Stimulated activated CD4-positive, alpha-beta T cell treated with anti-CD3 and anti-CD28 coated beads, TNF-alpha, amount 100 ng/mL, for 4 hours (primary cell): Measurements from ENCODE around the gene ZNF736.
A peak's percentile ranks its signal among the peaks of the same experiment; 100 is the strongest.
"Not testable (repeated sequence)": the region's sequence is repeated elsewhere in the genome, so short reads cannot be mapped to it uniquely, and the experiment has no call there.

Experiments
- DNase-seq, 3 experiments: peaks; one replicate each; pipeline ENCODE4 v3.0.0-alpha.2; 2020; ENCODE audit warnings: low read depth in 3 of 3

ZNF736 gene

DNA sequence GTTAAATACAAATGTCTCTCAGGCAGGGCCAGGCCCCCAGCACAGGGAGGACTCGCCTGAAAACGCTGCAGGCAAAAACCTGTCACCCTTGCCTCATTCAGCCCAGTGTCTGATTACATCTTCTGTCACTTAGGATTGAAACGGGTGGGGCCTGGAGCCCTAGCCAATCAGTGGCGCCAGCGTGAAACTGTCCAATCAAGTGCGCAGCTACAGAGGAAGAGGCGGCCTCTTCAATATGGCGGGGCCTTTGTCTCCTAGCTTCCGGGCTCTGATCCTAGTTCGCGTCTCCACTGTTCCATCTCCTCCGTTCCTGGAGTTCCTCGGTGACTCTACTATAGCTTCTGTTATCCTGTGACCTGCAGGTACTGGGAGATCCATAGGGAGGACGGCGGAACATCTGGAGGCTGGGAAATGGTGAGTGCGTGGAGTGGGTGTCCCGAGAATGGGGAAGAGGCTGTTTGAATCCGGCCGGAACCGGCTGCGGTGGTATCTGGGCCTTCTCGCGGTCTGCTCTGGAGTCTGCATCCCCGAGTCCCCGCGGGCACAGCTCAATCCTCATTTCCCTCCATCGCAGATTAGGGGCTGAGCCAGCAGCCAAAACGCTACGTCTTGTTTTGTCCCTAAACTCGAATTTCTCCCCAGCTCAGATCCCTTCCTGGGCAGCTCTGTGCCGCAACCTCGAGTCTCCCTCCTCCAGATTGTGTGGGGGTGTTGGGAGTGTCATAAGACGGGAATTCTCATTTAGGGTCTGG lies at the start of gene ZNF736:
Gene ZNF736, plus strand, starts transcription at position 222 of the 752 bp plus-strand sequence. Its CDS starts 190 bp downstream, at position 412.
- DNase-seq: peak; percentile 62 to 75 (median 69)

DNA sequence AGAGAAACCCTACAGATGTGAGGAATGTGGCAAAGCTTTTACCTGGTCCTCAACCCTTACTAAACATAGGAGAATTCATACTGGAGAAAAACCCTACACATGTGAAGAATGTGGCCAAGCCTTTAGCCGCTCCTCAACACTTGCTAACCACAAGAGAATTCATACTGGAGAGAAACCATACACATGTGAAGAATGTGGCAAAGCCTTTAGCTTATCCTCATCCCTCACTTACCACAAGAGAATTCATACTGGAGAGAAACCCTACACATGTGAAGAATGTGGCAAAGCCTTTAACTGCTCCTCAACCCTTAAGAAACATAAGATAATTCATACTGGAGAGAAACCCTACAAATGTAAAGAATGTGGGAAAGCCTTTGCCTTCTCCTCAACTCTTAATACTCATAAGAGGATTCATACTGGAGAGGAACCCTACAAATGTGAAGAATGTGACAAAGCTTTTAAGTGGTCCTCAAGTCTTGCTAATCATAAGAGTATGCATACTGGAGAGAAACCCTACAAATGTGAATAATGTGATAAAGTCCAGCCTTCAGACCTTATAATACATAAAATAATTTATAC lies 47.3 kb upstream of the ZNF736 start:
- no peak for DNase-seq

DNA sequence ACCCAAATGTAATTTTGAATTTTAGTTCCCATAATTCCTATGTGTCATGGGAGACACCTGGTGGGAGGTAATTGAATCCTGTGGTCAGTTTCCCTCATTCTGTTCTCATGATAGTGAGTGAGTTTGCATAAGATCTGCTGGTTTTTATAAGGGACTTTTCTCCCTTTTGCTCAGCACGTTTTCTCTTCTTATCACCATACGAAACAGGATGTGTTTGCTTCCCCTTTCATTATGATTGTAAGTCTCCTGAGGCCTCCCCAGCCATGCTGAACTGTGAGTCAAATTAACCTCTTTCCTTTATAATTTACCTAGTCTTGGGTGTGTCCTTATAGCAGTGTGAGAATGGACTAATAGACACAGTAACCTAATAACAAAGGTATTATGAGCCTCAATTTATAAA lies 36.1 kb upstream of the ZNF736 start:
- no peak for DNase-seq

DNA sequence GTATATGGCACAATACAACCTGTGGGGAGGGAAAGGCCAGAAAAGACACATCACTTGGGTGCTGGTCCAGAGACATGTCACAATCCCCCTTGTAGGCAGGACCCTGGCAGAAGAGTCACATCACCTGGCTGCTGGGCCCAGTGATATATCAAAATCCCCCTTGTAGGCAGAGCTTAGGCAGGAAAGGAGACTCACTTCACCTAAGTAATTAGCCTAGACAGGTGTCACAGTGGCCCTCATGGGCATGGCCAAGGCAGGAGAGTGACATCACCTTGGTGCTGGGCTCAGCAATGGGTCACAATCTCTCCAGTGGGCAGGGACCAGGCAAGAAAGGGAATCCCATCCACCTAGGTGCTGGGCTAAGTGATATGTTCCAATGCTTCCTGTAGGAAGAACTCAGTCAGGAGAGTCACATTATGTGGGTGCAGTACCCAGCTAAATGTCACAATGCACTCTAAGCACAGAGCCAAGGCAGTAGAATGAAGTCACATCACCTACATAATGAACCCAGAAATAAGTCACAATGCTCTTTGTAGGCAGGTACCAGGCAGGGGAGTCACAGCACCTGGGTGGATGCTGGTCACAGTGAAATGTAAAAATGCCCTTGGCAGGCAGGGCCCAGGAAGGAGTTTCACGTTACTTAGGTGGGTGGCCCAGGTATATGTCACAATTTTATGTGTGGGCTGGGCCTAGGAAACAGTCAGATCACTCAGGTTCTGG lies 18.9 kb upstream of the ZNF736 start:
- DNase-seq: no peak

DNA sequence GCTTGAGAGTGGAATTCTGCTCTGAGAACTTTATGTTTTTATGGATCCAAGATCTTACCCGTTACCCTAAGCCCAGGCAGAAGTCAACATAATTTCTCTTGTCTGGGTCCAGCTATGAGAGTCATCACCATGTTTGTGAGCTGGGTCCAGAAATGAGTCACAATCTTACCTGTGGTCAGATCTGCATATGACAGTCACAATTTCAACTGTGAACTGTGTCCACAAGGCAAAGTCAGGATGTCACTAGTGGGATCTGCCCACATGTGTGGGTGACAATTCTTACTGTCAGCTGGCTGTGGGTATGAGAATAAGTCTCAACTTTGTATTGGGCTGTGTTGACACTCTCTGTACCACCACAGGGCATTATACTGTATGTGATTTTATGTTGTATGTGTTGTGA lies 16.3 kb upstream of the ZNF736 start:
- DNase-seq: not testable (repeated sequence)

DNA sequence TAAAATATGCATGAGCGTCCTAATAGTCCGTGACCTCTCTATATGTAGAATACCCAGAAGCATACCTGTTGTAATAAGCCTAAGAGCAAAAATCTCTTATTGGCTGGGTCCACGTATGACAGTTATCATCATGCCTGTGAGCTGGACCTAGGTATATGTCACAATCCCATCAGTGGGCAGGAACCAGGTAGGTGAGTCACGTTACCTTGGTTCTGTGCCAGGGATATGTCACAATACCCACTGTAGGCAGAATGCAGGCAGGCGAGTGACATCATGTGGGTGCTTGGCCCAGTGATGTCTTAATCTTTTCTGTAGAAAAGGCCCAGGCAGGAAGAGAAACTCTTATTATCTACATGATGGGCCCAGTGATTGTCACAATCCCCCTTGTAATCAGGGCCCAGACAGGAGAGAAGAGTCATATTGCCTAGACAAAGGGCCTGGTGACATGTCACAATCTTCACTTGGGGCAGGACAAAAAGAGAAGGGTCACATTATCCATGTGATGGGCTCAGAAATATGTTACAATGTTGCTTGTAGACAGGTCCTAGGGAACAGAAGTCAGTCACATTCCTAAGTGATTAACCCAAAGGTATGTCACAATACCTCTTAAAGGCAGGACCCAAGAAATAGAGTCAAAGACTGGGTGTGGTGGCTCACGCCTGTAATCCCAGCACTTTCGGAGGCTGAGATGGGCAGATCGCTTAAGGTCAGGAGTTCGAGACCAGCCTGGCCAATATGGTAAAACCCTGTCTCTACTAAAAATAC lies 12.9 kb upstream of the ZNF736 start:
- DNase-seq: no peak

DNA sequence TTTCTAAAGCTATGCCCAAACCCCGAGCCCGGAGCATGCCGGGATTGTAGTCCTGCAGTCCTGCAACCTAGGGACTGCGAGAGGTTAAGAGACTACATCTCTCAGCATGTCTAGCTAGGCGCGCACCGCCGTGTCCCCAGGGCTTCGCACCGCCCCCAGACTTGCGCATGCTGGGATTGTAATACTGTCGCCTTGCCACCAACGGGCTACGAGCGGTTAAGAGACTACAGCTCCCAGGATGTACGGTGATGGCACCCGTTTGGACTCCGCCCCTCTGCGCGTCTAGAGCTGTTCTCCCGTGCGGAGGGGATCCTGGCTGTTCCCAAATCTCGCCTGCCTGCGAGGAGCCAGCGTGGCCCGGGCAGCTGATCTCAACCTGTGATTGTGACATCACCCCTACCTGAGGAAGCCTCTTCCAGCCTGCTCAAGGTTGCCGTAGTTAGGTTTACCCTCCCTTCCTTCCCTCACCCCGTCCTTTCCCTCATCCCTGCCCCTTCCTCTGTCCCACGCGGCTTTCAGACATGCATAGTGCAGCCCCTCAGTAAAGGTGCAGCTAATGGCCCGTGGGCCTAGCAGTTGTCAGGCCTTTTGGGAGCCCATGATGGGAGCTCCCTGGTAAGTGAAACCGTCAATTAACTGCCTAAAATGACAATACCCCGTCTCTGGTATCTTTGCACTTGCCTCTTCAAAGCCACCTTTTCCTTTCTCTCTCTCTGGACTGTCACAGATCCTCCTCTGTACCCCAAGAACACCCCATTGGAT lies 6.3 kb upstream of the ZNF736 start:
- DNase-seq: peak; percentile 76 to 91 (median 90)

DNA sequence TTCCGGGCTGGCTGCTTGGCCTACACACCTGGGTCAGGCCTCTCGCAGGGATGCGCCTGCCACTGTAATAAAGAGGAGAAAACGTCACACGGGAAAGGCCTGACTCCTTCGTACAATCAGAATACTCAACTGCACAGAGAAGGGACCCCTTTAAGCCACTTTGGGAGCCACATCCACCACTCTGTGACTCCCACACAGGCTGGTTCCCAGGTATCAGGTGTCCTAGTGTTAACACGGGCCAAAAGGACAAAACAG lies 5.8 kb upstream of the ZNF736 start:
- DNase-seq: no peak

DNA sequence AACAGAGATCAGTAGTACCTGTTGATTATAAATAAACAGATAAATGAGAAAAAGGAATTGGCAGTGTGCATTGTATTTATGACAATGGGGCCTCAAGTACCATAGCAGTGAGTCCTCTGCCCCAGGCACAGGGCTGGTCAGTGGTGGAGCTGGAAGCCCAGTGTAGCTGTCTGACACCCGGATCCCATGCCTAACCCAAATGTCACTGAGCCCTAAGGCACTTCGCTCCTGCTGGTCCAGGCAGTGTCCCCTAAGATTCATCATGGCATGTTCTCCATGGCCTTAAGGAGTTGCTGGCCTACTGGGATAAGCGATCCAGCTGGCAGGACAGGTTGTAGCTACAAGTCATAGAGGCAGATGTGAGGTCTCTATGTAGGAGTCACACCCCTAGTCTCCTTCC lies 3.3 kb upstream of the ZNF736 start:
- no peak for DNase-seq

DNA sequence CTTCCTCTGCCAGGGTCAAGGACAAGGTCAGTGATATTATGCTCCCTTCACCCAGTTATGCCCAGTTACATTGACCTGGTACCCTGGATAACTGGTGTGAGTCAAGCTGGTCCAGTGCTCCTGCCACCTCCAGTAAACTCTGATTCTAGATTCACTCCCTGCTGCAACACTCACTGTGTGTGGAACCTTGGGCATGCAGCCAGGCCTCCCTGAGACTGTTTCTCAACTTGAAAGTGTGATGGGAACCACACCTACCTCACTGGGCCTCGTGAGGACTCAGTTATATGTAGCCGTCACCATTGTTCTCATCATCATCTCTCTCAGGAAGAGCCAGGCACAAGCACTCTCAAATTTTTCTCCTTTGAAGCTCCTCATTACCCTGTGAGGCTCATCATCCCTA lies 935 bp upstream of the ZNF736 start:
- DNase-seq: no peak

DNA sequence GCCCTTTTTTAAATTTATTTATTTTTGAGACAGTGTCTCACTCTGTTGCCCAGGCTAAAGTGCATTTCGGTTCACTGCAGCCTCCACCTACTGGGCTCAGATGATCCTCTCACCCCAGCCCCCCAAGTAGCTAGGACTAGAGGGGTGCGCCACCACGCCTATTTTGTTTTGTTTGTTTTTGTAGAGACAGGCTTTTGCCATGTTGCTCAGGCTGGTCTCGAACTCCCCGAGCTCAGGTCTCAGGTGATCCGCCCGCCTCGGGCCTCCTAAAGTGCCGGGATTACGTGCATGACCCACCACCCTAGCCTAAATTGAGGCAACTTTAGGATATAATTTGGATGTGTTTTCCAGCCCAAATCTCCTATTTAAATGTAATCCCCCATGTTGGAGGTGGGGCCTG lies 805 bp downstream of the ZNF736 start:
- DNase-seq: no peak

DNA sequence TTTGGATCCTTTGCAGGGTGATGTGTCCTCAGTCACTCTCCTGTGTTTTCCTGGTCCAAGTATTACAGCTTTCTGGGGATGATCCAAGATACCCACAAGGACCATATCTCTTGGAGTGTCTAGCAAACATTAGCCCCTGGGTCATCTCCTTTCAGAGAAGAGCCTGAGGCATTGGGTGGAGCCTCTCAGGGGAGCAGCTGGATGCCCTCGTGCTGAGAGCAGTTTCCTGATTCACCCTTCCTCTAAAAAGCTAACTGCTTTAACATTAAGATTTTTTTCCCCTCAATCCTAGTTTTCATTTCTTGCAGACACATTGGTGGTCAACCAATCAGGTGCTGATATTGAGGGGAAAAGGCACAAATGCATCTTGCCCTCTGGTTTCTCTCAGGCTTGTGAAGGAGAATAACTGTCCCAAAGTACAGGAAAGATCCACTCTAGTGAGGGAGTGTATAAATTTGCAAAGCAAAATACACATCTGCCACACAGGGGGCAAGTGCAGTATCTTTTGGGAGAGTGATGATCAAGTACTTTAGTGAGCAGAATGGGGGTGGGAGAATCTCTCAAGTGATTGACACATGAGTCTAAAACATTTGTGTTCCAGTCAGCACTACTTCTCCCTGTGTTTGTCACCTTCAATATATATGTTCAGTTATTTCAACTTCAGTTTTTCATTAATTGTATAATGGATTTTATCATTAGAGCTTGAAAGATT lies 2.4 kb downstream of the ZNF736 start:
- DNase-seq: not testable (repeated sequence)

DNA sequence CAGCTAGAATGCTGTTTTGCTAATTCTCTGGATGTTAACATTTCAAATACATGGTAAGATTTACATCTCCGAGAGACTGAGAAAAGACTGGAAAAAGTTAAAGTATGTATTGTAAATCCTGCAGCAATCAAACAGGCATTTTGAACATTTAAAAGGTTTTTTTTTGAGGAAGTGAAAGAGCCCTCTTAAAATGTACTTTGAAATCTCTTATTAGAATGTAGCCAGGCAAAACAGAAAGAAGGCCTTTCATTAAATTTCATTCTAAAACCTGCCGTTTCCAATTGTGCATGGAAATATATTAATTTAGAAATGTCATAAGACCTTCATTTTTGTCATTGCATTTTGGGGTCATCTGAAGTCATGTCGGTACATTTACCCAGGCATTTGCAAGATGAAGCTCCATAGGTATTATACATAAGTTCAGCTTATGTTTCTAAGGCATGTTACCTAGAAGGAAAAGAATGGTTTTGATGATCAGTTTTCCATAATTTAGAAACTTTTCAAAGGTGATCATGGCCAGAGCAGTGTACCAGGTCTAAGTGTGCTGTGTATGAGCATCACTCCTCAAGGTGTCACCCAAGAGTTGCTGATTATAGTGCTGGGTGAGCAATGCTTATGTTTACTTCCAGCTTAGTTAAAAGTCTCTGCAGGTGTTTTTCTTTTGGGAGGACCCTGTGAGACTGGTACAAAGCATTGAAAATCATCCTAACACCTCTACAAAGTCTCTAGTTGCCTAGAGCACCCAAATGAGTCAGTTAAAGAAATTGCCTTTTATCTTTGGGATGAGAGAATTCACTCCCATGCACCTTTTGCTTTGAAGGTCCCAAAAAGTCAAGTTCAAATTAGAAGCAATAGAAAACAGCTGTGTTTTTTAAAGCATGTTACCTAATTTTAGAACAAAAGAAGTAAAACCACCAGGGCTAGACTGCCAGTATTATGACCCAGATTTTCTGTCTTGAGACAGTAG lies 7.1 kb downstream of the ZNF736 start:
- no peak for DNase-seq

DNA sequence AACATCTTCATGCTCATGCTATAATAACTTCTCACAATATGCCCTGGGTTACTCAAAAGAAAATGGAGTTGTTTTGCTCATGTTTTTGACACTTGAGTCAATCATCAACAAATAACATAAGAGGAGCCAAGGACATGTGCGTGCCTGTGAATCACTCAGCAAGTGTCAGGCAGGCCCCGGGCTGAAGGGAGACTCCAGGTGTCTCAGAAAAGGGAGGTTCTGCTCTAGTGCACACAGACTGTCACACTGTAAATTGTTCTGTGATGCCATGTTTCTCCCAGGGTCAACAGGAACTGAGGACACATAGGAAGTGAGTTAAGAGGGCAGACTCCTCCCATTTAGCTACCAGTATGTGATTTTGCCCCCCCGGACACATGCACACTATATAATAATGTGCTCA lies 10.4 kb downstream of the ZNF736 start:
- DNase-seq: not testable (repeated sequence)

DNA sequence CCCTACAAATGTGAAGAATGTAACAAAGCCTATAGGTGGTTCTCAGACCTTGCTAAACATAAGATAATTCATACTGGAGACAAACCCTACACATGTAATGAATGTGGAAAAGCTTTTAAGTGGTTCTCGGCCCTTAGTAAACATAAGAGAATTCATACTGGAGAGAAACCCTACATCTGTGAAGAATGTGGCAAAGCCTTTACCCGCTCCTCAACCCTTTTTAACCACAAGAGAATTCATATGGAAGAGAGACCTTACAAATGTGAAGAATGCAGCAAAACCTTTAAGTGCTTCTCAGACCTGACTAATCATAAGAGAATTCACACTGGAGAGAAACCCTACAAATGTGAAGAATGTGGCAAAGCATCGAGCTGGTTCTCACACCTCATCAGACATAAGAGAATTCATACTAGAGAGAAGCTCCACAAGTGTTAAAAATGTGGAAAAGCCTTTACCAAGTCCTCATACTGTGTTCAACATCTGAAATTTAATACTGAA lies 35.0 kb downstream of the ZNF736 start:
- not testable (repeated sequence) for DNase-seq

DNA sequence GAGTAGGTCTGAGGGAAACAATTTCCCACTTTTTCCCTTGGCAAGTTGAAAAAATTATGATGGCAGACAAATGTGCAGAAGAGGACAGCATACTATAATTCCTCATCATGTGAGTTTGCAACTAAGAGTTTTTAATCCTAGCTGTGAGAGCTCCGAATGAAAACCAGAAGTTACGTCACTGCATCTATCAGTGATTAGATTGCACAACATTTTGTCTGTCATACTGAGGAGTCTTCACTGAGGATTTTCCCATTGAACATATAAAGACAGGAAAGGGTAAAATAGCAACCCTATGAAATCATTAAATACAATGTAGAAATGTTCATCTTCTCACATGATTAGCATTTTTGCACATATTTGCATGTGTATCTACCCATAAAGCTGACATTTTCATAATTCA lies 45.8 kb downstream of the ZNF736 start:
- DNase-seq: no peak

DNA sequence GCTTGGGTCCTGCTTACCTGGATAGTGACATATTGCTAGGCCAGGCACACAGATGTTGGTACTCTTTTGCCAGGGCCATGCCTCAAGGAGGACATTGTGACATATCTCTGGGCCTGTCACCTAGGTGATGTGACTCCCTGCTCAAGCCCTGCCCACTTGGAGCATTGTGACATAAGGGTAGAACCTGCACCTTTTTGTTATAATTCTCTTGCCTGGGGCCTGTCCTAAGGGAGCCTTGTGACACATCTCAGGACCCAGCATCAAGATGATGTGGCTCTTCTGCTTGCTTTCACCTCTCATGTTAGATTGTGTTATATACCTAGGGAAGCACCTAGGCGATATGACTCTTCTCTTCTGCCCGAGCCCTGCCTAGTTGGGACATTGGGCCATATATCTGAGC lies 57.4 kb downstream of the ZNF736 start:
- DNase-seq: no peak

DNA sequence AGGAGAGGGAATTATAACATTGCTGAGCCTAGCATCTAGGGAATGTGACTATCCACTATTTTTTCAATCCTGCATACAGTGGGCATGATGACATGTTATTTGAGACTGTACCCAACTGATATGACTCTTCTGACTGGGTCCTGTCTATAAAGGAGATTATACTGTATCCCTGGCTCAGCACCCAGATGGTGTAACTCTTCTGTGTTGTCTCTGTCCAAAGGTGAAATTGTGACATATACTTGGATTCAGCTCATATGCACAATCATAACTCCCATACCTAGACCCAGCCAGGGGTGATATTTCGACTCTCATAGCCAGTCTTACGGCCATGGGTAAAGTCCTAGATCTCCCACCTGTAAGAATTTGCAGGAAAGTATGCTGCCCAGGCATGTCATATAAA lies 59.3 kb downstream of the ZNF736 start:
- no peak for DNase-seq

DNA sequence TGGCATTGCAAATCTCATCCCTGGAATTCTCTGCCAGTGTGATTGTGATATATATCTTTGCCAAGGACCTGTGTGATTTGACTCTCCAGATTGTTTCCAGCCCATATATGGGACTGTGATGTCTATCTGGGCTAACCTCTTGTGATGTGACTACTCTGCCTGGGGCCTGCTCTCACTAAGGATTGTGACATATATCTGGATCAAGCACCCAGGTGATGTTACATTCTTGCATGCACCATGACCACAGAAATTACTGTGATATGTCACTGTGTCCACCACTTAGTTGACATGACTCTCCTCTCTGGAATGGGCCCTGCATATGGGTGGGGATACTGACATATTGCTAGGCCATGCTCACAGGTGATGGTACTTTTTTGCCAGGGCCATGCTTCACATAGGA lies 86.6 kb downstream of the ZNF736 start:
- DNase-seq: no peak
